22Rv1 (cell line): ENCODE measurements around the gene OR1N2.

Experiments
- ZFX ChIP-seq: fragments of 450-650 bp; IDR thresholded peaks from 2 replicates; pipeline ENCODE4 v1.6.1; 2017; ENCODE audit warnings: antibody characterized with exemption, borderline replicate concordance
- TF ChIP-seq, protein P1 (sequence below): fragments of 450-650 bp; IDR thresholded peaks from 2 replicates; pipeline ENCODE4 v1.5.1; 2017; ENCODE audit warnings: mild to moderate bottlenecking

DNA sequence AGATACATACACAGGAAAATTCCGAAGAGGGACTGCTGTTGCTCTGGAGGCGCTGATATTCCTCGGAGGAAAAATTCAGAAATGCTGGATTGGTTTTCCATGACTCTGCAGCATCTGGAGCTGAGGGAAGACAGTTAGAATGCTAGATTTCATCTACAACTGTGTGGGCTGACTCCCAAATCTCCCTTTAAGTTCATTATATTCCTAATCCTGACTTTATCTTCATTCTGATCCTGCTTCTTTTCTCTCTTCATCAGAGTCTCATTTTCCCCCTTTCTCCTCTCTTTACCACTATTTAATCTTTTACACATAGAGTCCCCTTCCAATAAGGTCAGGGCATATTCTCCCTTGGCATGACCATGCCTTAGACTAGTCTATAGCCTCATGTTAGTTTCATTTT, 25.7 kb upstream of the OR1N2 start, which contains the start of gene OR1N1:
- TF ChIP-seq, protein P1, sequence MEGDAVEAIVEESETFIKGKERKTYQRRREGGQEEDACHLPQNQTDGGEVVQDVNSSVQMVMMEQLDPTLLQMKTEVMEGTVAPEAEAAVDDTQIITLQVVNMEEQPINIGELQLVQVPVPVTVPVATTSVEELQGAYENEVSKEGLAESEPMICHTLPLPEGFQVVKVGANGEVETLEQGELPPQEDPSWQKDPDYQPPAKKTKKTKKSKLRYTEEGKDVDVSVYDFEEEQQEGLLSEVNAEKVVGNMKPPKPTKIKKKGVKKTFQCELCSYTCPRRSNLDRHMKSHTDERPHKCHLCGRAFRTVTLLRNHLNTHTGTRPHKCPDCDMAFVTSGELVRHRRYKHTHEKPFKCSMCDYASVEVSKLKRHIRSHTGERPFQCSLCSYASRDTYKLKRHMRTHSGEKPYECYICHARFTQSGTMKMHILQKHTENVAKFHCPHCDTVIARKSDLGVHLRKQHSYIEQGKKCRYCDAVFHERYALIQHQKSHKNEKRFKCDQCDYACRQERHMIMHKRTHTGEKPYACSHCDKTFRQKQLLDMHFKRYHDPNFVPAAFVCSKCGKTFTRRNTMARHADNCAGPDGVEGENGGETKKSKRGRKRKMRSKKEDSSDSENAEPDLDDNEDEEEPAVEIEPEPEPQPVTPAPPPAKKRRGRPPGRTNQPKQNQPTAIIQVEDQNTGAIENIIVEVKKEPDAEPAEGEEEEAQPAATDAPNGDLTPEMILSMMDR: no peak
- no peak for TF ChIP-seq ZFX
